SU-DHL-6 (cell line): Measurements from ENCODE around the gene PLEK2.

Experiments used
- EZH2phosphoT487 ChIP-seq: fragments of 200-600 bp; sonication (generic), shearing (Covaris generic); conservative IDR thresholded peaks from 2 replicates; pipeline ENCODE4 v1.6.1; 2018; ENCODE audit warnings: mild to moderate bottlenecking, antibody characterized with exemption, low read length, moderate library complexity, mixed read lengths
- TF ChIP-seq, protein P1 (sequence below): fragments of 200-600 bp; sonication (generic); IDR thresholded peaks from one replicate; pipeline ENCODE4 v1.5.1; 2017; ENCODE audit warnings: antibody characterized with exemption, mild to moderate bottlenecking, low read length, moderate library complexity; ENCODE audit not compliant: insufficient read depth, poor library complexity, severe bottlenecking

DNA sequence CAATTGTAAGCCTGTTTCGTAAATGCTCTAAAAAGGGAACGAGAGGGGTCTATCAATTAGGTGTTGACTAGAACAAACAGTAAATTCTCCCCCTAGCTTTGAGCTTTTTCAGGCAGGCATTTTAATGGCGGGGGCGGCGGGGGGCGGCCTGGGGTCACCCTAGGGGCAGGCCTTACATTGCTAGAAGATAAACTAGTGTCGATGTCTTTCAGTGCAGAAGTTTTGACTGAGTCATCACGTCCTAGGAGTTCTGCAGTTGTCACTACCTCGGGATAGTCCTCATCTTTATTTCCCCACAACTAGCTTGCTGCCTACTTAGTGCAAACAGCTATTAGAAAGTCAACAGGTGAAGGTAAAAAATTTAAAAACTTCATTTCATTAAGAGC lies 54.0 kb downstream of the PLEK2 start:
- TF ChIP-seq, protein P1, sequence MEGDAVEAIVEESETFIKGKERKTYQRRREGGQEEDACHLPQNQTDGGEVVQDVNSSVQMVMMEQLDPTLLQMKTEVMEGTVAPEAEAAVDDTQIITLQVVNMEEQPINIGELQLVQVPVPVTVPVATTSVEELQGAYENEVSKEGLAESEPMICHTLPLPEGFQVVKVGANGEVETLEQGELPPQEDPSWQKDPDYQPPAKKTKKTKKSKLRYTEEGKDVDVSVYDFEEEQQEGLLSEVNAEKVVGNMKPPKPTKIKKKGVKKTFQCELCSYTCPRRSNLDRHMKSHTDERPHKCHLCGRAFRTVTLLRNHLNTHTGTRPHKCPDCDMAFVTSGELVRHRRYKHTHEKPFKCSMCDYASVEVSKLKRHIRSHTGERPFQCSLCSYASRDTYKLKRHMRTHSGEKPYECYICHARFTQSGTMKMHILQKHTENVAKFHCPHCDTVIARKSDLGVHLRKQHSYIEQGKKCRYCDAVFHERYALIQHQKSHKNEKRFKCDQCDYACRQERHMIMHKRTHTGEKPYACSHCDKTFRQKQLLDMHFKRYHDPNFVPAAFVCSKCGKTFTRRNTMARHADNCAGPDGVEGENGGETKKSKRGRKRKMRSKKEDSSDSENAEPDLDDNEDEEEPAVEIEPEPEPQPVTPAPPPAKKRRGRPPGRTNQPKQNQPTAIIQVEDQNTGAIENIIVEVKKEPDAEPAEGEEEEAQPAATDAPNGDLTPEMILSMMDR, result no peak
- TF ChIP-seq EZH2phosphoT487, result no peak
